Esophagus squamous epithelium (tissue), 5 donors: ENCODE measurements around the gene RPTOR. TPM values are rescaled to one million over a fixed set of nuclear protein-coding genes. Genes with fewer than 3 reads are reported as not detected.

Source experiments
- DNase-seq: peaks from one replicate; lab custom pipeline; 2025; lab: John Stamatoyannopoulos, UW
- H3K27ac ChIP-seq, 4 donors: fragments of 200-600 bp; sonication (generic); one replicate each; pipeline ENCODE4 v1.5.1; 2016 to 2019; ENCODE audit warnings: mild to moderate bottlenecking in 1 of 4
- H3K27me3 ChIP-seq, 4 donors: fragments of 200-600 bp; sonication (generic); 1 replicate in 3 of 4; 2 replicates in 1 of 4; pipeline versions ENCODE4 v1.5.1 to v1.6.0; 2017 to 2021; ENCODE audit warnings: antibody characterized with exemption in 1 of 4
- H3K36me3 ChIP-seq, 3 donors: fragments of 200-600 bp; sonication (generic); one replicate each; pipeline ENCODE4 v1.5.1; 2016 to 2019
- H3K4me1 ChIP-seq, 3 donors: fragments of 200-600 bp; sonication (generic); one replicate each; pipeline ENCODE4 v1.5.1; 2017 to 2019
- H3K4me3 ChIP-seq, 4 donors: fragments of 200-600 bp; sonication (generic); 1 replicate in 3 of 4; 2 replicates in 1 of 4; pipeline ENCODE4 v1.5.1; 2016 to 2019; ENCODE audit warnings: mild to moderate bottlenecking in 2 of 4, moderate library complexity in 1 of 4
- H3K9me3 ChIP-seq, 3 donors: fragments of 200-600 bp; sonication (generic); one replicate each; pipeline ENCODE4 v1.5.1; 2016 to 2019
- POLR2A ChIP-seq, 4 donors: fragments of 450-650 bp; IDR thresholded peaks; one replicate each; pipeline ENCODE4 v1.6.1; 2017; ENCODE audit warnings: antibody characterized with exemption in 4 of 4, mild to moderate bottlenecking in 4 of 4, moderate library complexity in 3 of 4
- WGBS, 2 donors: methylation state at CpG; one replicate each; pipeline ENCODE4 v1.1.5; 2018; 5-methylcytosine and 5-hydroxymethylcytosine counted together
- intact Hi-C: fragments of 100-400 bp; cut with DNase I; formaldehyde crosslinking; loops from one replicate; pipeline ENCODE4 v1.15.0; 2022
- total RNA-seq, 4 donors: library from RNA; depleted of rRNA; stranded (reverse); fragments of >200 nt; gene quantifications; one replicate each; pipeline ENCODE4 v1.1.0, GENCODE V29; 2016
- TF ChIP-seq, protein P1 (sequence below), 6 experiments: fragments of 450-650 bp in 4 of 6; fragments of 200-600 bp in 2 of 6; sonication (generic) in 2 of 6; IDR thresholded peaks; one replicate each; pipeline ENCODE4 v1.5.1; 2016 to 2019; ENCODE audit warnings: antibody characterized with exemption in 6 of 6, mild to moderate bottlenecking in 4 of 6, moderate library complexity in 4 of 6
- donor health status: DM: yes; HTN: yes; CAD: no.

RPTOR gene
- total RNA-seq, 4 donors from 2014 or later = 11.7 to 27.8 (median 22.8) TPM

DNA sequence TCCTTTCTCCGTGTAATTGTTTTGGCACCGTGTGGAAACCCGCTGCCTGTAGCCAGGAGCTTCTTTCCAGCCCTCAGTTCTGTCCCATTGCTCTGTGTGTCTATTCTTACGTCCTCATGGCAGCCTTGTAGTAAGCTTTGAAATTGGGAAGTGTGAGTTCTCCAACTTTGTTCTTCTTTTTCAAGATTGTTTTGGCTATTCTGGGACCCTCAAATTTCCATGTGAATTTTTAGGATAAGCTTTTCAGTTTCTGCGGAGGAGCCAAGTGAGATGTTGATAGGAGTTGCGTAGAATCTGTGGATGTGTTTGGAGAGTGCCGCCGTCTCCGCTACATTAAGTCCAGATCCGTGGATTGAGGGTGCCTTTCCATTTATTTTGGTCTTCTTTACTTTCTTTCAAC is 462.3 kb downstream of the RPTOR start:
- Histone ChIP-seq H3K4me3 (no peak overlapping the region), H3K4me1 (peaks cover 15 to 30% (median 20%) of the 10 kb centered on the region in 3 donors), H3K9me3 (peaks cover 0 to 12% (median 9%) of the 10 kb centered on the region in 3 donors), H3K27me3 (peaks cover 0 to 42% (median 10%) of the 10 kb centered on the region in 4 donors), H3K27ac (no peak overlapping the region), H3K36me3 (no peaks in the 10 kb centered on the region)
- no peak for DNase-seq
- TF ChIP-seq POLR2A (IDR thresholded peaks at IDR 0.05) = no peak
- TF ChIP-seq, protein P1, sequence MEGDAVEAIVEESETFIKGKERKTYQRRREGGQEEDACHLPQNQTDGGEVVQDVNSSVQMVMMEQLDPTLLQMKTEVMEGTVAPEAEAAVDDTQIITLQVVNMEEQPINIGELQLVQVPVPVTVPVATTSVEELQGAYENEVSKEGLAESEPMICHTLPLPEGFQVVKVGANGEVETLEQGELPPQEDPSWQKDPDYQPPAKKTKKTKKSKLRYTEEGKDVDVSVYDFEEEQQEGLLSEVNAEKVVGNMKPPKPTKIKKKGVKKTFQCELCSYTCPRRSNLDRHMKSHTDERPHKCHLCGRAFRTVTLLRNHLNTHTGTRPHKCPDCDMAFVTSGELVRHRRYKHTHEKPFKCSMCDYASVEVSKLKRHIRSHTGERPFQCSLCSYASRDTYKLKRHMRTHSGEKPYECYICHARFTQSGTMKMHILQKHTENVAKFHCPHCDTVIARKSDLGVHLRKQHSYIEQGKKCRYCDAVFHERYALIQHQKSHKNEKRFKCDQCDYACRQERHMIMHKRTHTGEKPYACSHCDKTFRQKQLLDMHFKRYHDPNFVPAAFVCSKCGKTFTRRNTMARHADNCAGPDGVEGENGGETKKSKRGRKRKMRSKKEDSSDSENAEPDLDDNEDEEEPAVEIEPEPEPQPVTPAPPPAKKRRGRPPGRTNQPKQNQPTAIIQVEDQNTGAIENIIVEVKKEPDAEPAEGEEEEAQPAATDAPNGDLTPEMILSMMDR (IDR thresholded peaks at IDR 0.05) = no peak
- intact Hi-C loops = no loop called here
- WGBS, 2 donors = 63 to 66% methylated on average over 10 of the region's 10 CpGs

DNA sequence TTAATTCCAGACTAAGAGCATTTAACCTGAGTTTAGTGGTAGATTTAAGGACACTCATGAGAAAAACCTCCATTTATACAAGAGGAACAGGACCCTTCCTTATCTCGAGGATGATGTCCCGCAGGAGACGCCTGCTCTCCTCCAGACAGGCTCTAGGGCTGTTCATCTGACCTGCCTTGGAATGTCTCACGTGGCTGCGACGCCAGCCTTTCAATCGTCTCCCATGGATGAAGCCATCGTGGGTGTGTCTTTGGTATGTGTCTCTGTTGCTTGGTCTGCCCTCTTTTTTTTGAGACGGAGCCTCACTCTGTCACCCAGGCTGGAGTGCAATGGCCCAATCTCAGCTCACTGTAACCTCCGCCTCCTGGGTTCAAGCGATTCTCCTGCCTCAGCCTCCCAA is 463.5 kb downstream of the RPTOR start:
- 84 to 89% methylated on average over 11 of the region's 11 CpGs for WGBS, 2 donors
- intact Hi-C loops = no loop called here
- no peaks in the 10 kb centered on the region for H3K36me3 ChIP-seq
- peaks cover 11 to 18% (median 14%) of the 10 kb centered on the region in 3 donors for H3K4me1 ChIP-seq
- H3K9me3 ChIP-seq = peaks cover 0 to 12% (median 9%) of the 10 kb centered on the region in 3 donors
- DNase-seq = no peak
- TF ChIP-seq, protein P1 (IDR thresholded peaks at IDR 0.05) = no peak
- no peak for TF ChIP-seq POLR2A (IDR thresholded peaks at IDR 0.05)
- no peak overlapping the region for H3K4me3 ChIP-seq
- H3K27me3 ChIP-seq = peaks cover 0 to 36% (median 10%) of the 10 kb centered on the region in 4 donors
- no peak overlapping the region for H3K27ac ChIP-seq

DNA sequence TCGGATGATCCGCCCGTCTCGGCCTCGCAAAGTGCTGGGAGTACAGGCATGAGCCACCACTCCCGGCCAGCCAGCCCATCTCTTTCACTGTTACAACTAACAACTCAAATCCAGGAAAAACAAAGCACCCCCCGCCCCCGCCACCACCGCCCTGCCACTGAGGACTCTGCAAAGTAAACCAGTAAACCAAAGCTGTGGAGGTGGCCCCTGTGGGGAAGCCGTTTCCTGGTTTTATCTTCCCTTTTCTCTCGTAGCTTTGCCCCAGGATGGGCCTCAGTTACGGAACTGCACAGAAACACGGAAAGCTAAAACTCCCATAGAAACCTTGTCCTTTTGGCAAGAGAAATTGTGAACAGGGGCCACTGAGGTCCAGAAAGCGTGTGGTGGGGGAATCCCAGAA is 464.5 kb downstream of the RPTOR start:
- no peaks in the 10 kb centered on the region for H3K36me3 ChIP-seq
- no peak overlapping the region for H3K27ac ChIP-seq
- intact Hi-C loops = no loop called here
- H3K4me1 ChIP-seq = peaks cover 4 to 8% (median 6%) of the 10 kb centered on the region in 3 donors
- DNase-seq = no peak
- H3K27me3 ChIP-seq = peaks cover 0 to 26% (median 5%) of the 10 kb centered on the region in 4 donors
- no peak overlapping the region for H3K4me3 ChIP-seq
- WGBS, 2 donors = 68 to 97% methylated on average over 6 to 10 of the region's 14 CpGs
- peaks cover 0 to 12% (median 9%) of the 10 kb centered on the region in 3 donors for H3K9me3 ChIP-seq
- TF ChIP-seq, protein P1 (IDR thresholded peaks at IDR 0.05) = no peak
- no peak for TF ChIP-seq POLR2A (IDR thresholded peaks at IDR 0.05)

DNA sequence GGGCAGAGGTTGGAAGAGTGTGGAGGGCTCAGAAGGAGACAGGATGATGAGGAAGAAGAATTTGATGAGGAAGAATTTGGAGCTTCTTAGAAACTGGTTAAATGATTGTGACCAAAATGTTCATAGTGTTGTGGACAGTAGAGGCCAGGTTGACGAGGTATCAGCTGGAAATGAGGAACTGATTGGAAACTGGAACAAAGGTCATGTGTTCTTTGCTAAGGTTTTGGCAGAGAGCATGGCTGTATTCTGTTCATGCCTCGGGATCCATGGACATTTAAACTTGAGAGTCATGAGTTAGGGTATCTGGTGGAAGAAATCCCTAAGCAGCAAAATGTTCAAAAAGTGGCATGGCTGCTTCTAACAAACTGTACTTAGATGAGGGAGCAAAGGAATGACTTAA is 466.3 kb downstream of the RPTOR start:
- H3K27ac ChIP-seq = no peak overlapping the region
- intact Hi-C loops = no loop called here

DNA sequence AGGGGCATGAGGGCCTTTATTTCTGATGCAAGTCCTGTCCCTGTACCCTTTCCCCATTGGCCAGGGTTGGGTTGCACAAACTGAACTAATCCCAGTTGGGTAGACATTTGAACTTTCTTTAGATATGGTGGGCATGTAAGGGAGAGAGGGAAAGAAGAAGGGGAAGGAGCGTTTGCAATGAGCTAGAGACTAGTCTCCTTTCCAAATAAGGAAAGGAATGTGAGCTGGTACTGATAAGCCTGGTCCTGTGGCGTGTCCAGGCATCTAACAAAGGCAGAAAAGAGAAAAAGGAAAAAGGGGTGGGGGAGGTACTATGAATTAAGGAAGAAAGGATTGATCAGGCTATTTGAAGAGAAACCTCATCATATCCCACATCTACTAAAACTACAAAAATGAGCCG is 467.3 kb downstream of the RPTOR start:
- no peak overlapping the region for H3K27ac ChIP-seq
- TF ChIP-seq, protein P1 (IDR thresholded peaks at IDR 0.05) = no peak
- no peak for TF ChIP-seq POLR2A (IDR thresholded peaks at IDR 0.05)
- H3K36me3 ChIP-seq = no peaks in the 10 kb centered on the region
- peaks cover 0 to 12% (median 9%) of the 10 kb centered on the region in 3 donors for H3K9me3 ChIP-seq
- 43 to 56% methylated on average over 3 of the region's 3 CpGs for WGBS, 2 donors
- no peak overlapping the region for H3K4me3 ChIP-seq
- H3K4me1 ChIP-seq = no peaks in the 10 kb centered on the region
- no peak for DNase-seq
- intact Hi-C loops = no loop called here
- H3K27me3 ChIP-seq = peaks cover 0 to 1% (median 0%) of the 10 kb centered on the region in 4 donors

More for the DNA sequence above, 466.3 kb downstream of the RPTOR start:
- Histone ChIP-seq H3K4me3 (no peak overlapping the region), H3K36me3 (no peaks in the 10 kb centered on the region), H3K9me3 (peaks cover 0 to 12% (median 9%) of the 10 kb centered on the region in 3 donors), H3K27me3 (peaks cover 0 to 8% (median 0%) of the 10 kb centered on the region in 4 donors), H3K4me1 (no peaks in the 10 kb centered on the region)
- 71 to 89% methylated on average over 2 of the region's 2 CpGs for WGBS, 2 donors
- DNase-seq = no peak
- TF ChIP-seq, protein P1 (IDR thresholded peaks at IDR 0.05) = no peak
- TF ChIP-seq POLR2A (IDR thresholded peaks at IDR 0.05) = no peak
